IPS-15b (cell line): Measurements from ENCODE around the gene PINLYP.

Experiments used
- H3K27me3 ChIP-seq: one replicate; pipeline ENCODE4 v1.6.1; 2013; ENCODE audit warnings: low read length; ENCODE audit not compliant: control insufficient read depth, insufficient read depth
- H3K36me3 ChIP-seq: one replicate; pipeline ENCODE4 v1.6.1; 2013; ENCODE audit warnings: low read length; ENCODE audit not compliant: control insufficient read depth, insufficient read depth
- H3K4me1 ChIP-seq: one replicate; pipeline ENCODE4 v1.6.1; 2013; ENCODE audit warnings: mild to moderate bottlenecking, low read length; ENCODE audit not compliant: control insufficient read depth, insufficient read depth
- H3K4me3 ChIP-seq: one replicate; pipeline ENCODE4 v1.5.1; 2013; ENCODE audit warnings: low read depth, low read length
- H3K9ac ChIP-seq: one replicate; pipeline ENCODE4 v1.6.1; 2013; ENCODE audit warnings: low read depth, mild to moderate bottlenecking, low read length
- H3K9me3 ChIP-seq: one replicate; pipeline ENCODE4 v1.6.1; 2013; ENCODE audit warnings: mild to moderate bottlenecking, low read length; ENCODE audit not compliant: control insufficient read depth, insufficient read depth

The PINLYP gene

GRCh38 chr19:43618921-43619261 lies 43.3 kb downstream of the PINLYP start:
- Histone ChIP-seq H3K9ac (peak overlapping the region; percentile 91), H3K36me3 (no peaks in the 10 kb centered on the region), H3K4me1 (peaks cover 6% of the 10 kb centered on the region), H3K27me3 (no peaks in the 10 kb centered on the region), H3K9me3 (no peaks in the 10 kb centered on the region), H3K4me3 (peak overlapping the region; percentile 78)

GRCh38 chr19:43619262-43620060 lies 43.9 kb downstream of the PINLYP start, which contains the start of gene ZNF428:
Gene ZNF428, minus strand, starts transcription at chr19:43619629. Its CDS starts 5,325 bp downstream, at chr19:43614304.
- H3K36me3 ChIP-seq, result no peaks in the 10 kb centered on the region
- H3K27me3 ChIP-seq, result no peaks in the 10 kb centered on the region
- H3K9me3 ChIP-seq, result no peaks in the 10 kb centered on the region
- H3K4me1 ChIP-seq, result peaks cover 8% of the 10 kb centered on the region
- peak within 1 kb of the TSS; percentile 91 for H3K9ac ChIP-seq
- peak within 1 kb of the TSS; percentile 78 for H3K4me3 ChIP-seq

GRCh38 chr19:43620061-43621001 lies 44.7 kb downstream of the PINLYP start:
- no peaks in the 10 kb centered on the region for H3K36me3 ChIP-seq
- no peaks in the 10 kb centered on the region for H3K27me3 ChIP-seq
- H3K9me3 ChIP-seq, result no peaks in the 10 kb centered on the region
- H3K9ac ChIP-seq, result peak overlapping the region; percentile 14
- peaks cover 11% of the 10 kb centered on the region for H3K4me1 ChIP-seq
- peak overlapping the region; percentile 78 for H3K4me3 ChIP-seq

DNA sequence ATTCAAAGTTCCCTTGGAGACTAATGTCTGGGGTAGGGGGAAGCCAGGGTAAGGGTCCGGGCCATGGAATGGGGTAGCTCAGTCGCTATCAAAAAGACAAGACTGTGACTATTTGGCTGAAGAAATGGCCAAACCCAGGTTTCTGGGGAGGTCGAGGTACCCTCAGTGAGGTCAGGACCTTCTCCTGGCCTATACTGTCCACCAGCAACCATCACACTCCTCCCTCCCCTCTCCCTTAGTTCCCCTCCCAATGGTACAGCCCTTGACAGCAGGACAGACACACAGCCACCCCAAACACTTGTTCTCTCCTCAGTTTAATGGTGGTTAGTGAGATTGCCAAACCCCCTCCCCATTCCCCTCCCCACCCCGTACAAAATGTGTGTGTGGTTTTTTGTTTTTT lies 46.5 kb downstream of the PINLYP start:
- Histone ChIP-seq H3K4me3 (no peak overlapping the region), H3K36me3 (no peaks in the 10 kb centered on the region), H3K9me3 (no peaks in the 10 kb centered on the region), H3K9ac (no peak overlapping the region), H3K27me3 (peaks cover 13% of the 10 kb centered on the region), H3K4me1 (peaks cover 11% of the 10 kb centered on the region)

DNA sequence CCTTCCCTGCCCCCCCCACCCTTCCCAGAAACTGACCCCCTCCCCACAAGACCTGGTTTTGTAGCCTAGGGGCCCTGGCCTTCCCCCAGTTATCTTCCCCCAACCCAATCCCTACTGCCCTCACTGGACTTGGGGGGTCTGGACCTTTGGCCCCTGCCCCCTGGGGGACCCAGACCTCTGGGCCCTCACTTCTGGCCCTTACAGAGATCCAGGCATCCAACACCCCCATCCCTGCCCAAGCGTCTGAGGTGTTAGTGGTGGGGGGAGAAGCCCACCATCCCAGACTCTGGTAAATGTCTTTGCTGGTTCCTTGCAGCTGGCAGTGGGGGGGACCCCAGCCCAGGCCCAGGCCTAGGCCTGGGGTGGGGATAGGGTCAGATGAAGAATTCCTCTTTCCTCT lies 47.4 kb downstream of the PINLYP start:
- Histone ChIP-seq H3K4me1 (peaks cover 11% of the 10 kb centered on the region), H3K9me3 (no peaks in the 10 kb centered on the region), H3K9ac (no peak overlapping the region), H3K27me3 (peaks cover 21% of the 10 kb centered on the region), H3K4me3 (no peak overlapping the region), H3K36me3 (no peaks in the 10 kb centered on the region)

- H3K4me1 ChIP-seq, result peaks cover 11% of the 10 kb centered on the region
- peaks cover 30% of the 10 kb centered on the region for H3K27me3 ChIP-seq
- no peaks in the 10 kb centered on the region for H3K9me3 ChIP-seq
- no peak overlapping the region for H3K9ac ChIP-seq
- H3K36me3 ChIP-seq, result no peaks in the 10 kb centered on the region
- H3K4me3 ChIP-seq, result peak overlapping the region; percentile 26
Measured at GRCh38 chr19:43623889-43624670, 48.5 kb downstream of the PINLYP start.

DNA sequence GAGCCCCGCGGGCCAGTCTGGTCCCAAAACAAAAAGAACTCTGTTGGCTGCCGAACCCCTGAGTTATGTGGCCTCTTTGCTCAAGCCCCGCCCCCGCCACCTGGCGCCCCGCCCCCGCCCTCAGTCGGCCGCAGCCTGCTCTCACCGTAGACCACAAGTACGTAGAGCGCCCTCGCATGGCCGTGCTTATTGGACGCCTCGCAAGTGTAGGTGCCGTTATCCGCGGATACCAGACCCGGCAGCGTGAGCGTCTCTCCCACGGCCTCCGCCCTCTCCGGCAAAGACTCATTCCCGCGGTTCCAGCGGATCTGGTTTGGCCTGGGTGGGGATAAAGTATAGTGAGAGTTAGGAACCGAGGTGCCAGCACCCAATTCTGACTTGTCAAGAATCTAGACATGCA lies 49.3 kb downstream of the PINLYP start:
- no peak overlapping the region for H3K9ac ChIP-seq
- H3K36me3 ChIP-seq, result no peaks in the 10 kb centered on the region
- peaks cover 11% of the 10 kb centered on the region for H3K4me1 ChIP-seq
- peaks cover 33% of the 10 kb centered on the region for H3K27me3 ChIP-seq
- H3K9me3 ChIP-seq, result no peaks in the 10 kb centered on the region
- no peak overlapping the region for H3K4me3 ChIP-seq

DNA sequence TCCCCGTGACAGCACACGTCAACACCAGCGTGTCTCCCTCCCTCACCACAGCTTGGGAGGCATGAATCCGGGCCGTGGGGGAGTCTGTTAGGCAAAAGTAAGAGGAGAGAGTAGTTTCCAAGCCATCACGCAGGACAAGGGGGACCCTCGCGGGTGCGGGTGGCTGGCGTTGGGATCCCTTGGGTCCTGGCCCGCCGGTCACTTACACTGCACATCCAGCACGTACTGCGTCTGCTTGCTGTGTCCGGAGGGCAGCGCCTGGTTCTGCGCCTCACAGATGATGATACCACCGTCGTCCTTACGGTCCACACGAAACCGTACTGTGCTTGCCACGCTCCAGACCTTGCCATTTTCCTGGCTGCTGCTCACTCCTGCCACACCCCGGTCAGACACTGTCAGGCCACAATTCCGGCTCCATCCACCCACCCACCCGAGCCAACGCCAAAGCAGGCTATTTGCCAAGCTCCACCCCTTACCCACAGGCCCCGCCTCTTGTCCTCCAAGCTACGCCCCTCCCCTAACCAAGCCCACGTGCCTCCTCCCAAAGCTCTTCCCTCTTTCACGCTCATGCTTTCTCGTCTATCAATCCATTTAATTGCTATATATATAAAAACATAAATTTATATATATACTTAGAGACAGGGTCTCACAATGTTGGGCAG lies 50.4 kb downstream of the PINLYP start:
- peaks cover 5% of the 10 kb centered on the region for H3K4me1 ChIP-seq
- no peak overlapping the region for H3K9ac ChIP-seq

GRCh38 chr19:43626838-43627237 lies 51.2 kb downstream of the PINLYP start:
- Histone ChIP-seq H3K36me3 (no peaks in the 10 kb centered on the region), H3K27me3 (peaks cover 39% of the 10 kb centered on the region), H3K4me1 (peaks cover 5% of the 10 kb centered on the region), H3K4me3 (peak overlapping the region; percentile 1), H3K9me3 (no peaks in the 10 kb centered on the region), H3K9ac (no peak overlapping the region)

More for the DNA sequence above, 50.4 kb downstream of the PINLYP start:
- Histone ChIP-seq H3K4me3 (no peak overlapping the region), H3K36me3 (no peaks in the 10 kb centered on the region), H3K27me3 (peaks cover 33% of the 10 kb centered on the region), H3K9me3 (no peaks in the 10 kb centered on the region)

- Histone ChIP-seq H3K4me3 (no peak overlapping the region), H3K36me3 (no peaks in the 10 kb centered on the region), H3K9me3 (no peaks in the 10 kb centered on the region), H3K9ac (no peak overlapping the region), H3K4me1 (peaks cover 5% of the 10 kb centered on the region), H3K27me3 (peaks cover 55% of the 10 kb centered on the region)
Measured at GRCh38 chr19:43628646-43629326, 53.2 kb downstream of the PINLYP start.
